HepG2 (cell line): ENCODE results near the gene LYZ. TPM values are rescaled to one million over a fixed set of nuclear protein-coding genes. Genes with fewer than 3 reads are reported as not detected.

ENCODE experiments used
- AGO1 ChIP-seq: fragments of 200-400 bp; formaldehyde crosslinking; IDR thresholded peaks from 2 replicates; pipeline ENCODE4 v1.6.1; 2017; ENCODE audit warnings: mild to moderate bottlenecking, low read depth, low read length, moderate library complexity; ENCODE audit not compliant: poor library complexity, severe bottlenecking
- ARNT ChIP-seq: fragments of 450-650 bp; IDR thresholded peaks from 2 replicates; pipeline ENCODE4 v1.6.1; 2017
- BCL6 ChIP-seq: IDR thresholded peaks from 2 replicates; pipeline ENCODE4 v1.6.1; 2016; ENCODE audit warnings: missing genetic modification reagents, missing compliant biosample characterization
- CC2D1A ChIP-seq: sonication (generic); formaldehyde crosslinking; IDR thresholded peaks from 2 replicates; pipeline ENCODE4 v1.8.1; 2023; ENCODE audit warnings: mild to moderate bottlenecking, missing genetic modification reagents
- FOXA1 ChIP-seq, 2 experiments: fragments of 450-650 bp in 1 of 2; sonication (generic) in 1 of 2; formaldehyde crosslinking in 1 of 2; IDR thresholded peaks; 2 replicates each; pipeline versions ENCODE4 v1.4.0 to v1.6.1; 2016 to 2020; ENCODE audit warnings: missing genetic modification reagents in 1 of 2
- FOXK1 ChIP-seq: sonication (generic); formaldehyde crosslinking; IDR thresholded peaks from 2 replicates; pipeline ENCODE4 v1.4.0; 2020; ENCODE audit warnings: low read depth, missing genetic modification reagents, borderline replicate concordance
- NONO ChIP-seq, 2 experiments: fragments of 450-650 bp in 1 of 2; sonication (generic) in 1 of 2; formaldehyde crosslinking in 1 of 2; IDR thresholded peaks in 1 of 2; conservative IDR thresholded peaks in 1 of 2; 2 replicates each; pipeline versions ENCODE4 v1.6.1 to v1.8.0; 2017 to 2022; ENCODE audit warnings: mild to moderate bottlenecking in 1 of 2, missing genetic modification reagents in 1 of 2, moderate library complexity in 1 of 2
- PHF21A ChIP-seq: sonication (generic); formaldehyde crosslinking; IDR thresholded peaks from 2 replicates; pipeline ENCODE4 v1.5.0; 2020; ENCODE audit warnings: mild to moderate bottlenecking, missing genetic modification reagents
- POLR2A ChIP-seq, 2 experiments: IDR thresholded peaks; 2 replicates each; pipeline ENCODE4 v1.6.1; 2011; ENCODE audit warnings: low read depth in 2 of 2, low read length in 2 of 2, mild to moderate bottlenecking in 1 of 2, moderate library complexity in 1 of 2; ENCODE audit not compliant: insufficient read depth in 1 of 2
- RFX1 ChIP-seq: fragments of 450-650 bp; IDR thresholded peaks from 2 replicates; pipeline ENCODE4 v1.6.1; 2017
- TBP ChIP-seq: sonication (generic); formaldehyde crosslinking; IDR thresholded peaks from 2 replicates; pipeline ENCODE4 v1.5.0; 2020; ENCODE audit warnings: missing genetic modification reagents
- TBX3 ChIP-seq: fragments of 450-650 bp; IDR thresholded peaks from 2 replicates; pipeline ENCODE4 v1.6.1; 2017; ENCODE audit warnings: antibody characterized with exemption, mild to moderate bottlenecking, inconsistent platforms, borderline replicate concordance
- ZBTB7A ChIP-seq: sonication (generic); formaldehyde crosslinking; IDR thresholded peaks from 2 replicates; pipeline ENCODE4 v1.8.0; 2022; ENCODE audit warnings: mild to moderate bottlenecking, missing genetic modification reagents
- ZNF17 ChIP-seq: sonication (generic); formaldehyde crosslinking; IDR thresholded peaks from 2 replicates; pipeline ENCODE4 v1.5.0; 2020; ENCODE audit warnings: mild to moderate bottlenecking, missing genetic modification reagents
- ZNF260 ChIP-seq: sonication (generic); formaldehyde crosslinking; IDR thresholded peaks from 2 replicates; pipeline ENCODE4 v1.4.0; 2020; ENCODE audit warnings: missing genetic modification reagents, low read depth, mild to moderate bottlenecking, borderline replicate concordance
- ZNF333 ChIP-seq: sonication (generic); formaldehyde crosslinking; IDR thresholded peaks from 2 replicates; pipeline ENCODE4 v1.4.0; 2020; ENCODE audit warnings: mild to moderate bottlenecking, missing genetic modification reagents, borderline replicate concordance
- polyA plus RNA-seq, 8 experiments: library from polyadenylated mRNA; depleted of rRNA in 3 of 8; stranded (reverse) in 7 of 8; unstranded in 1 of 8; fragments of >200 nt; fragmentation: Illumina TruSeq in 4 of 8; extraction: Trizol in 4 of 8; gene quantifications; 2 replicates each; pipeline versions ENCODE4 v1.2.1 to v1.2.3, GENCODE V29; 2011 to 2016; ENCODE audit warnings: low read depth in 4 of 8, missing spikeins in 1 of 8, mixed read lengths in 1 of 8; ENCODE audit not compliant: insufficient read depth in 1 of 8
- total RNA-seq, 5 experiments: library from RNA; depleted of rRNA; stranded (reverse); fragments of >200 nt; fragmentation: Illumina TruSeq; extraction: Trizol; gene quantifications; 2 replicates each; pipeline ENCODE4 v1.2.3, GENCODE V29; 2016; ENCODE audit warnings: low read depth in 1 of 5
- TF ChIP-seq, protein P1 (sequence below): sonication (generic); IDR thresholded peaks from 2 replicates; pipeline ENCODE4 v1.6.1; 2016; ENCODE audit warnings: low read depth, borderline replicate concordance
- TF ChIP-seq, protein P2 (sequence below): sonication (generic); formaldehyde crosslinking; IDR thresholded peaks from 2 replicates; pipeline ENCODE4 v1.5.0; 2020; ENCODE audit warnings: mild to moderate bottlenecking, missing genetic modification reagents, borderline replicate concordance
- TF ChIP-seq, protein P3 (sequence below): sonication (generic); formaldehyde crosslinking; IDR thresholded peaks from 2 replicates; pipeline ENCODE4 v1.4.0; 2020; ENCODE audit warnings: missing genetic modification reagents

Gene LYZ
- total and polyA plus RNA-seq, 2 of the 13 experiments (the other 11 are each of a cell fraction or from before 2014, with no cell fraction given), result 1,788 to 2,054 TPM

DNA sequence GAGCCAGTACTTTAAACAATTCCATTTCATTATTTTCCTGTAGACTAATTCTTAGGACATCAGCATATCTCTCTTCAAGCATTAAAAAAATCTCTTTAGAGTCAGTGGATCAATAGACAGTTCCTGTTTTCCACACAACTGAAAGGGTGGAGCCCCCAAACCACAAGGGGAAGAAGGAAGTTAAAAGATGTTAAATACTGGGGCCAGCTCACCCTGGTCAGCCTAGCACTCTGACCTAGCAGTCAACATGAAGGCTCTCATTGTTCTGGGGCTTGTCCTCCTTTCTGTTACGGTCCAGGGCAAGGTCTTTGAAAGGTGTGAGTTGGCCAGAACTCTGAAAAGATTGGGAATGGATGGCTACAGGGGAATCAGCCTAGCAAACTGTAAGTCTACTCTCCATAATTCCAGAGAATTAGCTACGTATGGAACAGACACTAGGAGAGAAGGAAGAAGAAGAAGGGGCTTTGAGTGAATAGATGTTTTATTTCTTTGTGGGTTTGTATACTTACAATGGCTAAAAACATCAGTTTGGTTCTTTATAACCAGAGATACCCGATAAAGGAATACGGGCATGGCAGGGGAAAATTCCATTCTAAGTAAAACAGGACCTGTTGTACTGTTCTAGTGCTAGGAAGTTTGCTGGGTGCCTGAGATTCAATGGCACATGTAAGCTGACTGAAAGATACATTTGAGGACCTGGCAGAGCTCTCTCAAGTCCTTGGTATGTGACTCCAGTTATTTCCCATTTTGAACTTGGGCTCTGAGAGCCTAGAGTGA is at the start of gene LYZ (continued):
- TF ChIP-seq POLR2A (IDR thresholded peaks at IDR 0.05; ENCODE audit: insufficient read depth in 1 of 2, low read depth in 2 of 2, low read length in 2 of 2) (peak; percentile 84 to 95), ZNF17 (CRISPR knock-in tag) (no peak), RFX1 (no peak), BCL6 (CRISPR knock-in tag) (peak; percentile 74), TBX3 (0 out of 2 replicates have a peak, but pooled peaks have one; percentile 22), ZNF333 (CRISPR knock-in tag) (no peak), TBP (no peak), ZBTB7A (CRISPR knock-in tag) (no peak), AGO1 (no peak), FOXK1 (CRISPR knock-in tag) (peak; percentile 69; the same call in 1 of the 2 replicates), CC2D1A (CRISPR knock-in tag) (0 out of 2 replicates have a peak, but pooled peaks have one; percentile 89), ARNT (no peak), NONO (IDR thresholded peaks at IDR 0.05) (no peak), NONO (CRISPR knock-in tag; conservative IDR thresholded peaks at IDR 0.05) (peak; percentile 54), ZNF260 (CRISPR knock-in tag) (no peak), PHF21A (CRISPR knock-in tag) (peak; percentile 78), FOXA1 (IDR thresholded peaks at IDR 0.05) (no peak), FOXA1 (CRISPR knock-in tag; IDR thresholded peaks at IDR 0.05) (peak; percentile 79)
- TF ChIP-seq, protein P1, sequence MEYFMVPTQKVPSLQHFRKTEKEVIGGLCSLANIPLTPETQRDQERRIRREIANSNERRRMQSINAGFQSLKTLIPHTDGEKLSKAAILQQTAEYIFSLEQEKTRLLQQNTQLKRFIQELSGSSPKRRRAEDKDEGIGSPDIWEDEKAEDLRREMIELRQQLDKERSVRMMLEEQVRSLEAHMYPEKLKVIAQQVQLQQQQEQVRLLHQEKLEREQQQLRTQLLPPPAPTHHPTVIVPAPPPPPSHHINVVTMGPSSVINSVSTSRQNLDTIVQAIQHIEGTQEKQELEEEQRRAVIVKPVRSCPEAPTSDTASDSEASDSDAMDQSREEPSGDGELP, result no peak
- TF ChIP-seq, protein P2, sequence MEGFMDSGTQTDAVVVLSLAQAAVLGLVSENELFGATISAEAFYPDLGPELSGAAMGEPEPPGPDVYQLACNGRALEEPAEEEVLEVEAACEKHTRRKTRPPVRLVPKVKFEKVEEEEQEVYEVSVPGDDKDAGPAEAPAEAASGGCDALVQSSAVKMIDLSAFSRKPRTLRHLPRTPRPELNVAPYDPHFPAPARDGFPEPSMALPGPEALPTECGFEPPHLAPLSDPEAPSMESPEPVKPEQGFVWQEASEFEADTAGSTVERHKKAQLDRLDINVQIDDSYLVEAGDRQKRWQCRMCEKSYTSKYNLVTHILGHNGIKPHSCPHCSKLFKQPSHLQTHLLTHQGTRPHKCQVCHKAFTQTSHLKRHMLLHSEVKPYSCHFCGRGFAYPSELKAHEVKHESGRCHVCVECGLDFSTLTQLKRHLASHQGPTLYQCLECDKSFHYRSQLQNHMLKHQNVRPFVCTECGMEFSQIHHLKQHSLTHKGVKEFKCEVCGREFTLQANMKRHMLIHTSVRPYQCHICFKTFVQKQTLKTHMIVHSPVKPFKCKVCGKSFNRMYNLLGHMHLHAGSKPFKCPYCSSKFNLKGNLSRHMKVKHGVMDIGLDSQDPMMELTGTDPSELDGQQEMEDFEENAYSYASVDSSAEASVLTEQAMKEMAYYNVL (CRISPR knock-in tag), result peak; percentile 88; the same call in 1 of the 2 replicates
- TF ChIP-seq, protein P3, sequence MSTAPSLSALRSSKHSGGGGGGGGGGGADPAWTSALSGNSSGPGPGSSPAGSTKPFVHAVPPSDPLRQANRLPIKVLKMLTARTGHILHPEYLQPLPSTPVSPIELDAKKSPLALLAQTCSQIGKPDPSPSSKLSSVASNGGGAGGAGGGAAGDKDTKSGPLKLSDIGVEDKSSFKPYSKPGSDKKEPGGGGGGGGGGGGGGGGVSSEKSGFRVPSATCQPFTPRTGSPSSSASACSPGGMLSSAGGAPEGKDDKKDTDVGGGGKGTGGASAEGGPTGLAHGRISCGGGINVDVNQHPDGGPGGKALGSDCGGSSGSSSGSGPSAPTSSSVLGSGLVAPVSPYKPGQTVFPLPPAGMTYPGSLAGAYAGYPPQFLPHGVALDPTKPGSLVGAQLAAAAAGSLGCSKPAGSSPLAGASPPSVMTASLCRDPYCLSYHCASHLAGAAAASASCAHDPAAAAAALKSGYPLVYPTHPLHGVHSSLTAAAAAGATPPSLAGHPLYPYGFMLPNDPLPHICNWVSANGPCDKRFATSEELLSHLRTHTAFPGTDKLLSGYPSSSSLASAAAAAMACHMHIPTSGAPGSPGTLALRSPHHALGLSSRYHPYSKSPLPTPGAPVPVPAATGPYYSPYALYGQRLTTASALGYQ, result peak; percentile 90; the same call in 1 of the 2 replicates
